ENCODE data around the gene CAMK2B.

CAMK2B gene

DNA sequence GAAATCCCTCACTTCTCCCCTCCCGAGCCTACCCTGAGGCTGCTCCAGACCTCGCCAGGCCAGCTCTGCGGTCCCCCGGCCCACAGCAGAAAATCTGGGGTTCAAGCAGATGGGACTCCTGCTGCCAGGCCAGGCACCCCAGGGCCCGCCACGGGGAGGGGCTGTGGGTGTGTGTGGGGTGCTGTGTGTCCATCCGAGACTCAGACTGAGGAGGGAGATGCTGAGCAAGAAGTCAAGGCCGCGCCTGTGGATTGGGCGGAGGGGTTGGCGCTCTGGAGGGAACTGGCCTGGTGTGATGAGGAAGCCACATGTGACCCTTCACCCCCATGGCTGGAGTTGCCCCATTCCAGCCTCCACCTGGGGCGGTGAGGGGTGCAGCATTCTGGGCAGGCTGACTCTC, 73.5 kb downstream of the CAMK2B start:
- peak in 1 of 2 donors; percentile 54 for DNase-seq

DNA sequence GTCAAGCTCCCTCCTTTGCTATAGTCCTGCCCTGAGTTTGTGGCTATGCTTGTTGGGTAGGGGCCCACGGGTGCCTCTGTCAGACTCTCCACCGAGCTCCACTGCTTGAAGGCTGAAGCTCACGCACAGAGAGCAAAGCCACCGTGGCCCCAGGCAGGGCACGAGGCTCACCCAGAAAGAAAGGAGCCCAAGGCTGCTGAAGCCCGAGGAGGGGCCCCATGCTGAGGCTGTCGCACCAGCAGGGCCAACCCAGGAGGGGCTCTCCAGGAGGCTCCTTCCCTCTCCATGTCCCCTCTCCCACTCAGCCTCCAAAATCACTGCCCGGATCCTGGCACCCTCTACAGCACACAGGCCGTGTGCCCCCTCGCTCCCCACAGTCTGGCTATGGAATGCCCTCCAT, 74.1 kb downstream of the CAMK2B start:
- no peak for DNase-seq

GRCh38 chr7:44249639-44250234, 75.7 kb downstream of the CAMK2B start:
- no peak for DNase-seq

DNA sequence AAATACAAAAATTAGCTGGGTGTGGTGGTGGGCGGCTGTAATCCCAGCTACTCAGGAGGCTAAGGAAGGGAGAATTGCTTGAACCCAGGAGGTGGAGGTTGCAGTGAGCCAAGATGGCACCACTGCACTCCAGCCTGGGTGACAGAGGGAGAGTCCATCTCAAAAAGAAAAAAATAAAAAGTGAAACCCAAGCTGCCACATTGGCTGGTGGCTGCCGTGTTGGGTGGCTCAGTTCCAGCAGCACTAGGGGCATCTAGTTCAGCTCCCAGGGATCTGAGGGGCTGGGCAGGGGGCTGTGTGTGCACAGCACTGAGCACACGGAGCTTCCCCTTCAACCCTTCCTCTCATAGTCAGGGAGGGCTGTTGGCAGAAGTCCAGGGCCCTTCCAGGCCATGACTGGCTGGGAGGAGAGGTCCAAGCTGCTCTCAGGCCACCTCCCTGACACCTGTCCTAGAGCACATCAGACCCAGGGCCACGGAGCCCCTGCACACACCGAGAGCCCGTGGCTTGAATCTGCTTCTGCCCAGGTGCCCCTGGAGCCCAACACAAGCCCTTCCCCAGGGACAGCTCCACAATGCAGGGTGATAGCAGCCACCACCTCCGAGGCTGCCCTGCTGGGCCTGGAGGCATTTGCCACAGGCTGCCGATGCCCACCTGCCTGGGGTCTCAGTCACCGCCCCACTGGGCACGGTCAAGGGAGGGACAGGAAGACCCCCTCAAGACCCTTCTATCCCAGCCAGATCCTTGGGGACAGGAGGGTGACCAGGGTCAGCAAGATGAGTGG, 77.3 kb downstream of the CAMK2B start:
- DNase-seq: no peak

DNA sequence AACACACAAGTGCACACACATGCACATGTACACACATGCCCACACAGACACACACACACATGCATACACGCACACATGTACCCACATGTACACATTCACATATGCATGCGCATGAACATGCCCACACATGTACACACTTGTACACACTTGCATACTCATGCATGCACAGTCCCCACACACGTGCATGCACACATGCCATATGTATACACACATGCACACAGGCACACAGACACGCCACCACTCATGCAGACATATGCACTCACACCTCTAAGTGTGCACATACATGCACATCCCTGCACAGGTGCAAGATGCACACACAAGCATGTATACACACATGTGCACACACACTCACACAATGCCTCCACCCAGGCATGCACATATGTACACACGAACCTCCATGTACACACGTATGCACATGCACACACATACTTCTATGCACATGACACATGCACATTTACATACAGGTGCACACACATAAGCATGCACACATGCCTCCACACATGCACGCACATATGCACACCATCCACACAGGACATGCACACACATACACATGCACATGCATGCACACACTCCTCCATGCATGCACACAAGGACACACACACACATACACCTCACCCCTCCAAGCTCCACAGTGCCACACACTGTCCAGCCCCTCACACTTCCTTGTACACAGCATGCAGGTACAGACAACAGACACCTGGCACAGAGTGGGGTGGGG, 78.8 kb downstream of the CAMK2B start:
- DNase-seq: no peak

DNA sequence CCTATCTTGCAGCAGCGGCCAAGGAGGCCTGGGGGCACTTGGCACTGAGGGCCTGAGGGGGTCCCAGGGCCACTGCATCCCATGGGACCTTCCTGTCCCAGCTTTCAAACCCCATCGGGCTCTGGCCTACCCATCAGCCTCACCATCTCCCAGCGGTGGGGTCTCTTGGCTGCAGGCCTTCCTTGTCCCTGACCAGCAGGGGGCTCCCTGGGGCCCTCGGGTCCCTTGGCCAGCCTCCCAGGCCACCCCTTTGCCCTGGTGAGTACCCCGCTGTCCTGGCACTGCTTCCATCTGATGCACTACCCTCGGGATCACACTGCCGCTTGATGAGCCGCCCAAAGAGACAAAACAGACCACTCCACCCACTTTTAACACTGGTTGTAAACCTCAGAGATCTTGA, 81.1 kb downstream of the CAMK2B start:
- peak; percentile 7 to 37 for DNase-seq

GRCh38 chr7:44242091-44242490, 83.3 kb downstream of the CAMK2B start:
- no peak for DNase-seq

GRCh38 chr7:44240983-44241510, 84.3 kb downstream of the CAMK2B start:
- DNase-seq: peak; percentile 75 to 80

GRCh38 chr7:44240376-44240775, 85.0 kb downstream of the CAMK2B start:
- no peak for DNase-seq

- no peak for DNase-seq
These were observed 86.0 kb downstream of the CAMK2B start for GRCh38 chr7:44239361-44239760.

GRCh38 chr7:44238116-44238695, 87.2 kb downstream of the CAMK2B start:
- DNase-seq: no peak

DNA sequence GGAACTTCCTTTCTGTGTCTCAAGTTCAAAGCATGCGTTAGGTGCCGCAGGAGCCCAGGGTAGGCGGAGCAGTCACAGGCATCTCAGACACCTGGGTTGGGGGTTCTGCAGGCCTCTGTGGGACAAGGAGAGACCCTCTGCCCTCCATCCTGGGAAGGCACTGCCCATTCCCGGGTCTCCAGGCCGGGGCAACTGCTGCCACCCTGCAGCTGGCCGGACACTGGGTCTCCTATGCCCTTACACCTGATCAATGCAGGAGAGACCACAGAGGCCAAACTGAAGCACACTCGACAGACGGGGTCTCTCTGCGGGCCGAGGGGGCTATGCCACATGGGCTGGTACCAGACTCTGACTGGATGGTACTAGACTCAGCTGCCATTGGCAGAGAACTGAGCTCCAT, 87.7 kb downstream of the CAMK2B start:
- DNase-seq: no peak

- DNase-seq: peak; percentile 51 to 74
These were observed 89.1 kb downstream of the CAMK2B start for GRCh38 chr7:44236333-44236728.

- DNase-seq: no peak
These were observed 89.6 kb downstream of the CAMK2B start for GRCh38 chr7:44235582-44236332.

- DNase-seq: no peak
These were observed 90.3 kb downstream of the CAMK2B start for GRCh38 chr7:44235066-44235465.

DNA sequence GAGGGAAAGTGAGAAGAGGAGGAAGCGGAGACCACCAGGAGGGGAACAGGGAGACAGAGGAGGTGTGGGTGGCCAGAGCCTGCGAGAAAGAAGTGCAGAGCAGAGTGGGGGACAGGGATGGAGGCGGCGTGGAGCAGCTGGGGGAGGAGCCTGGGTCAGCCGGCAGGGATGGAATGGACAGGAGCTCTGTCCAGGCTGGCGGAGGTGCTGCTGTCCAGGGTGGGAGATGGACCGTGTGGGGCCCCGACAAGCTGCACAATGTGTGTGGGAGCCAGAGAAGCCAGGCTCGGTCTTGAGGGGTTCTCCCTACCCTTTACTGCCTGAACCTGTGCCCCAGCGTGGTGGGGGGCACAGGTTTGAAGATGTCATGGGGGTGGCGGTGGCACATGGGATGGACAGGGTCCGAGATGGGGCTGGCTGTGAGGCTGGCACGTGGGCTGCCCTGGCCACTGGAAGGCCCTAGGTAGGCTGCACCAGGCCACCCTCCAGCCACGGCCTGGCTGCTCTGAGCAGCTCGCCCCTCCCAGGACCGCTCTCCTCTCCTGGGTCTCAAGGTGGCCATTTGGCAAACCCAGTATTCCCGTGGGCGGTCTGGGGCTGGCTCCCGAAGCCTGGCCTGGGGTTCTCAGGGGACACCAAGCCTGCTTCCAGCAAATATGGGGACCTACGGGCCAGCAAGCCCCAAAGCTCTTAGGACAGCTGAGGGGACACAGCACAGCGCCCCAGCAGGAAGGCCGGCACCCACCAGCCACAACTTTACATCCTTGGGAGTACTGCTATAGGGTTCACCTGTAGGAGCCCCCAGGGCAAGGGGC, 92.3 kb downstream of the CAMK2B start:
- DNase-seq: no peak

GRCh38 chr7:44232396-44232795, 93.0 kb downstream of the CAMK2B start:
- DNase-seq: no peak

- no peak for DNase-seq
These were observed 94.3 kb downstream of the CAMK2B start for GRCh38 chr7:44231088-44231487.

DNA sequence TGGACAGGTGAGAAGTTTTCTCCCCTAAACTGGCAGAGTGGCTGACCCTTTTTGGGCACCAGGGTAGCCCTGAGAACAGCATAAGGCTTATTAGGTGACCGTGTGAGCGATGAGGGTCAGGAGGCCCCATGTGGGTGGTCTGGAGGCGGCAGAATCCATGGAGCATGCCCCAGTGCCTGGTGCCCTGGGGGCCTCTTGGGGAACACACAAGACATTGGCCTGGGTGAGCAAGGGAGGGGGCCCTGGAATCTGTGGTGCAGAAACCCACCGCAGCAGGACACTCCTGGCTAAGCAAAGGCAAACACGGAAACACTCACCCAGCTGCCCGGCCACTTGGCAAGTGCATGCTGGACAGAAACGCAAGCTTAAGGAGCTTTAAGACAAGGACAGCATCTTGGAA, 95.1 kb downstream of the CAMK2B start:
- no peak for DNase-seq

GRCh38 chr7:44229546-44230105, 95.8 kb downstream of the CAMK2B start:
- DNase-seq: no peak
